Suppressor macrophage treated with lipopolysaccharide for 4 hours (primary cell): ENCODE results near the gene FRMD7.
"Not testable (repeated sequence)": the region's sequence is repeated elsewhere in the genome, so short reads cannot be mapped to it uniquely, and the experiment has no call there.

Experiments
- DNase-seq: peaks from one replicate; pipeline ENCODE4 v3.0.0-alpha.2; 2020

The FRMD7 gene

DNA sequence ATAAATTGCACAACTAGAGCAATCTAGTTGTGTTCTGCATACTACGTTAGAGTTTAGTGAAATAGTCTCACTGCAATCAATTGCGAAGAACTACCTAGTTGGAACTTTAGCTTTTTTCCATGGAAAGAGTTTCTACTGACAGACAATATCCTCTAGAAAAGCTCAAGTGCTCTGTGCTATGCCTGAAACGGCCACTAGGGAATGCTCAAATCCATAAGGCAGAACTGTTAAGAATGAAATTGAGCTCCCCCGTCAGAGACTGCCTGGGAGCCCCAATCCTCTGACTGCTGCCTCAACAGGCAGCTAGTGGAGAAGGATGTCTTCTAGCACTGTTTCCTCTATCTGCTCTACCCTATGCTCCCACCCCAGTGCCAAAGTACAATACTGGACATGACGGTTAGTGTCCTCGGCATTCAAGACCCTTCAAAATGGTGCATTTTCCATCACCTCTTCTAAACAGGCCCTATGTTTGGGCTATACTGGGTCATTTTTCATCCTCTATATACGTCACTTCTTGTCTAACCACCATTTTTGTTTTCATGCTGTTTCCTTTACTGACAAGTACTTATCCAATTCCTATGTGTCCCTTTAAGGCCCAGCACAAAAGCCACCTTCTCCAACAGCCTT, 35.3 kb downstream of the FRMD7 start:
- peak; percentile 72 for DNase-seq

GRCh38 chrX:132090403-132091159, 37.2 kb downstream of the FRMD7 start:
- DNase-seq: peak; percentile 85

DNA sequence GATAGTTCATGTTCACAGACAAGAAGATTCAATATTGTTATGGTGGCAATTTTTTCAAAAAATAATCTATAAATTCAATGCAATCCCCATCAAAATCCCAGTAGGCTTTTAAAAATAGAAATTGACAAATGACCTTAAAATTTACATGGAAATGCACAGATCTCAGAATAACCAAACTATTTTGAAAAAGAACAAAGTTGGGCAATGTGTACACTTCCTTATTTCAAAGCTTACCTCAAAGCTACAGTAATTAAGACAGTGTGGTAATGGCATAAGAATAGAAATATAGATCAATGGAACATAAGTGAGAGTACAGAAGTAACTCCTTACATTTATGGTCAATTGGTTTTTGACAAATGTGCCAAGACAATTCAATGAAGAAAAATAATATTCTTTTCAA, 39.0 kb downstream of the FRMD7 start:
- peak; percentile 48 for DNase-seq

DNA sequence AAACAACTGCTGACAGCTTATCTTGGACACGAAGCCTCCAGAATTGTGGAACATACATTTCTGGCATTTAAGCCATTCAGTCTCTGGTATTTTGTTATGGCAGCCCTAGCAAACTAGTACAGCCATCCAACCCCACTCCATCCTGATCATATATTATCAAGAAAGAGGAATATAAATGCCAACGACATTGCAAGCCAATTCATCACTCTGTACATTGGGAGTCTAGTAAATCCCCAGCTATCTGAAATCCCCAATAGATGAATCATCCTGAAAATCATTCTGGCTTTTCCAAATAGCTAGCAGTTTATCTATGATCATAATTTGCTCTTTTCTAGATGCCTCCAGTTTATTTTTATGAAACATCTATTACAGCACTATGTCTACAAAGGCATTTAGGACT, 41.1 kb downstream of the FRMD7 start:
- DNase-seq: peak; percentile 42

GRCh38 chrX:132085786-132086185, 42.0 kb downstream of the FRMD7 start:
- DNase-seq: no peak

- DNase-seq: no peak
These were observed 49.9 kb downstream of the FRMD7 start for GRCh38 chrX:132077912-132078311.

- DNase-seq: no peak
These were observed 50.4 kb downstream of the FRMD7 start for GRCh38 chrX:132077414-132077813.

- peak; percentile 11 for DNase-seq
These were observed 56.6 kb downstream of the FRMD7 start for GRCh38 chrX:132071254-132071653.

- no peak for DNase-seq
These were observed 59.4 kb downstream of the FRMD7 start for GRCh38 chrX:132068405-132068804.

DNA sequence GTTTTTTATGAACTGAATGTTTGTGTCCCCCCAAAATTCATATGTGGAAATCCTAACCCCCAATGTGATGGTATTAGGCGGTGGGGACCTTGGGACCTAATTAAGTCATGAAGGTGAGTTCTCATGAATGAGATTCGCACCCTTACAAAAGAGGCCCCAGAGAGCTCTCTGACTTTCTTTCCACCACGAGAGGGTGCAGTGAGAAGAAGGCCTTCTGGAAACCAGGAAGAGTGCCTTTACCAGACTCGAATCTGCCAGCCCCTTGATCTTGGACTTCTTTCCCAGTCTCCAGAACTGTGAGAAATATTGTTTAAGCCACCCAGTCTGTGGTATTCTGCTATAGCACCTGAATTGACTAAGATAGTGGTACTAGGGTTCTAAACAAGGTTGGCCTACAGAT, 64.0 kb downstream of the FRMD7 start:
- DNase-seq: no peak

DNA sequence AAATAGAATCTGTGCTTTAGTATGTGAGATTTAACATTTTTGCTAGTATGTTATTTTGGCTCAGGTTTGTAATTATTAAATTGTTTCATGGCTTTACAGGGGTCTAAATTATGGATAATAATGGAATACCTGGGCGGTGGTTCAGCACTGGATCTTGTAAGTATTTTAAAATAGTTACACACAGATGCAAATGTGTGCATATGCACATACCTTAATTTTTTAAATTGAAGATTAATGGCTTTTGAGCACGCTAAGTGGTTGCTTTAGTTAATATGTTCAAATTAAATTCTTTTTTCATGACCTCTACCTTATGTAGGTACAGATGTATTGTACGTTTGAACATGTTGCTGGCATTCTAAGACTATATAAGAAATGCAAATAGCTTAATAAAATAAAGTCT, 64.5 kb downstream of the FRMD7 start:
- no peak for DNase-seq

DNA sequence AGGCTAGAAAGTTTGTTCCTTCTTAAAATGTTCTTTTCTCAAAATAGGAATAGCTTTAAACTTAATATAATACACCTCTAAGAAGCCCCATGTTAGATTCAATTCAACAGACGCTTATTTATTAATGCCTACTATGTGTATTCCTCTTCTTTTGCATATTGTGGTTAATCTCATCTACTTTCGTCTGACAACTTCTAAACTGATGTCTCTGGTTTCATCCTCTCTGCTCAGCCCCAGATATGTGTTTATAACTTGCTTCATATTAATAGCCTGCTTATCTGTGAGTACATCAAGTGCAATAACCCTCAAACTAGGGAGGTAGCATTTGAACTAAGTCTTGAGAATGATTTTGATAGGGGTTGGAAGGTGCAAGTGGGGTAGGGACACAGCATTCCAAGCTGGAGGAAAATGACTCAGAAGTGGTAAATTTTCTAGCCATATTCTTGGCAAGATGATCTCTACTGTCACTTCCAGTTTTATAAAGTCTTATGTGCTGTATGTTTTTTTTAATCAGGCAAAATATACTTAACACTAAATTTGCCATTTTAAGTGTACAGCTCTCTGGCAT, 67.8 kb downstream of the FRMD7 start:
- no peak for DNase-seq

- no peak for DNase-seq
These were observed 68.8 kb downstream of the FRMD7 start for GRCh38 chrX:132058975-132059374.

GRCh38 chrX:132058050-132058449, 69.8 kb downstream of the FRMD7 start:
- no peak for DNase-seq

DNA sequence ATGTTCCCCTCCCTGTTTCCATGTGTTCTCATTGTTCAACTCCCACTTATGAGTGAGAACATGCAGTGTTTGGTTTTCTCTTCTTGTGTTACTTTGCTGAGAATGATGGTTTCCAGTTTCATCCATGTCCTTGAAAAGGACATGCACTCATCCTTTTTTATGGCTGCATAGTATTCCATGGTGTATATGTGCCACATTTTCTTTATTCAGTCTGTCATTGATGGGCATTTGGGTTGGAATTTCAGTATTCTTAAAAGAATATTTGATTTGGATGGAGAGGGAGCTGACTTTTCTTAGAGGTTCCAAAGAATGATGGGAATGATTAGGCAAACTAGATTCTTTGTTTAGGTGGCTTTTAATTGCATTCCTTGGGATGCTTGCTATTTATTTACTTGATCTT, 76.0 kb downstream of the FRMD7 start:
- DNase-seq: not testable (repeated sequence)

DNA sequence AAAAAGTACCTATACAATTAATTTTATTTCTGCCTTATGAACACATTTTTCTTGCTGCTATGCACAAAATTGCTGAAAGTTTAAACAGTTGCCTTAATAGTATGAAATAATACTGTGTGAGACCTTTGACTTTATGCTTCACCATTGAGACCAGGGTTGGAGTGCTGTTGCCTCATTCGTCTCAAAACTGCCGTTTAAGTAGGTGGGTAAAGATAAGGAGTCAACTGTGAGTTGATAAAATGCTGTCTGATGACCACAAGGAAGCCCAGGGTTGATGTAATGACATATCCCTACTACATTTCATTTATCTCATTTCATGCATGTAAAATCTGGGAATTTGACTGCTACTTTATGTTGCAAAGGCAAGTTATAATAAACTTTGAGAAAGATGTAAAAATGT, 81.3 kb downstream of the FRMD7 start:
- no peak for DNase-seq

- DNase-seq: no peak
These were observed 82.4 kb downstream of the FRMD7 start for GRCh38 chrX:132045456-132045855.

DNA sequence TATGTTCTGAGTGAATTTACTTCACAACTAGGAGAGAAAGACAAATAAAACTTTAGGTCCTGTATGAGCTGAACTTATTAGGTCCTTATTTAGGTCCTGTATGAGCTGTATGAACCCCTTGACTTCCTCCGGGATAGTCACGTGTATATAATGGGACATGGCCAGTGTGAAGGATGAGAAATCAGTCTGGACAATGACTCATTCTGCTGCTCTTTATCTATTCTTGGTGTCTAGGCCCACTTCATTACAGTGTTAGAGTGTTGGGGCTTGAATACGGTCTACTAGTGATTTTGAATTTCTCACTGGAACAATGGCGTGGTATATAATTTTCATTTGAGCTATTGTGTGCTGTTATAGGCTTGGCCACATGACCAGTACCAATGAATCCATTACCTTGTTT, 82.9 kb downstream of the FRMD7 start:
- DNase-seq: peak; percentile 32

- DNase-seq: no peak
These were observed 83.8 kb downstream of the FRMD7 start for GRCh38 chrX:132043977-132044376.

DNA sequence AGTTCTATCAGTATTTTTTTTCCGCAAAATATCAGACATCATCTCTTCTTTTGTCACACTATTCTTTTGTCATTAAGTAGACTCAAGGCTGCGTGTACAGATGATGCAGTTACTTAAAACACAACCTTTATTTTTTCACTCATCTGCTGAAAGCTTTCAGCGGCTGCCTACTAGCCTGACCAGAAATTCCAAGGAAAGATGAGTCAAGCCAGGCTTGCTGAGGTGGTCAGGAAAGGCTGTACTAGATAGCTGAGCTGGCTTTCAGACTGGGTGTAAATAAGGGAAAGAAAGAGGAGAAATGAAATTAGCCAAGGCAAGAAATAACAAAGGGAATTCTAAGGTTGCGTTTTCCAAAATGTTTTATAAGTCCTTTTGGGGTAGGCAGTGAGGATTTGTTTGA, 86.8 kb downstream of the FRMD7 start:
- DNase-seq: no peak

DNA sequence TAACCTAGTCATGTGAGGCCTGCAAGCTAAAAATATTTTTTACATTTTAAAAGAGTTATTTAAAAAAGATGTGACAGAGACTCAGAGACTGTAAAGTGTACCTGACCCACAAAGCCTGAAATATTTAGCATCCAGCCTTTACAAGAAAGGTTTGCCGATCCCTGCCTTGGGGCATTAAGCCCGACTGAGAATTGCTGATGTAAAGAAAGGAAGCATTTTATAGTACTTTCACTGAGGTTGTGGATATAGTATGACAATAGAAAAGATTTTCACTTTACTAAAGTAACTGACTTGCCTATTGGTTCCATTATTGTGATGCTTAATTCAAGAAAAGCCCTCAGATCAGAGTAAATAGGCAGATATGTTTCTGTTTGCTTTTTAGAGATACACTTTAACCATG, 87.8 kb downstream of the FRMD7 start:
- no peak for DNase-seq

DNA sequence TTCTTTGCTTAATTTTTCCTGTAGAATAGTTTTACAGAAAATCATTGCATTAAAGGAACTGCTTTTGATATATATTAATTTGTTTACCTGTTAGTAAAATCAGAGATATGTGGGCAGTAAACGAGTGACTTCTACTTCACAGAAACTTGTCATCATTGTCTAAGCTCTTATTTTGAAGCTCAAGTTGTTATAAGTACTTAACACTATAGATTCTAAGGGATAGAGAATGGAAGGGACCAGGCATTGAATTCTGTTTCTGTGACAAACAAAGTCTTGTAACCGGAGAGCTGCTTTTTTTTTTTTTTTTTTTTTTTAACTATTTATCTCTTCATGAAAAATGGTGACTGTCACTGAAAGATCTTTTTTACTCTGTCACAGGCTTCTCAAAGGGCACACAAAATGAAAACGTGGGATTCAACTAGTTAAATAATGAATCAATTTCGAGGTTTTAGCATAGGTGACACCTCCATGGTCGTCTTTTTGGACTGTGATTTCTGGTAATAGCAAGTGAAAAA, 90.3 kb downstream of the FRMD7 start:
- no peak for DNase-seq

DNA sequence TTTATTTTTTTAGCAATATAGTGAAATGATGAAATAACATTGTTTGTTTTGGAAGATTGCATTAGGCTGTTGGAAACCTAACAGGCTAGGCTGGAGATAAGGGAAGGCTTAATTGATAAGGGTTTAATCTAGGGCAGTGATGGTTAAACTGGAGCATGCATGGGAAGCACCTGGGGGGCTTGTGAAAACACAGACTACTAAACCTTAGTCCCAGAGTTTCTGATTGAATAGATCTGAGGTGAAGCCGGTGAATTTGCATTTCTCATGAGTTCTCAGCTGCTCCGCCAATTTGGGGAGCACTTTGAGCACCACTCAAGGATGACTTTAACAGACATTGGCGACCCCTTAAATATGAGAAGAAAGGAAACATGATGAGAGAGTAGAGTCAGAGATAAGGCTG, 93.2 kb downstream of the FRMD7 start:
- no peak for DNase-seq

GRCh38 chrX:132033166-132033565, 94.7 kb downstream of the FRMD7 start:
- DNase-seq: no peak
